Mucosa of descending colon (tissue), 3 donors: Measurements from ENCODE around the gene FRRS1. TPM values are rescaled to one million over a fixed set of nuclear protein-coding genes. Genes with fewer than 3 reads are reported as not detected.

Source experiments
- ATAC-seq: fragments of 200-7000 bp; cut with Tn5 transposase; one replicate; pipeline ENCODE4 v1.9.1; 2020; ENCODE audit warnings: mild to moderate bottlenecking, moderate library complexity
- DNase-seq, 3 donors: peaks; one replicate each; pipeline ENCODE4 v3.0.0-alpha.2; 2020
- H3K36me3 ChIP-seq: fragments of 200-600 bp; one replicate; pipeline ENCODE4 v1.8.0; 2021; ENCODE audit warnings: low read depth, mild to moderate bottlenecking
- H3K4me1 ChIP-seq: fragments of 200-600 bp; one replicate; pipeline ENCODE4 v1.8.0; 2021; ENCODE audit warnings: low read depth, mild to moderate bottlenecking
- H3K4me3 ChIP-seq: fragments of 200-600 bp; one replicate; pipeline ENCODE4 v1.8.0; 2021; ENCODE audit warnings: mild to moderate bottlenecking
- H3K9me3 ChIP-seq: fragments of 200-600 bp; one replicate; pipeline ENCODE4 v1.8.0; 2021; ENCODE audit warnings: mild to moderate bottlenecking
- intact Hi-C, 2 donors: fragments of 100-400 bp; cut with DNase I in 1 of 2; cut with micrococcal nuclease in 1 of 2; formaldehyde crosslinking; loops; one replicate each; pipeline versions ENCODE4 v1.11.0 to v1.11.1; 2022; cut with DNase I, micrococcal nuclease
- total RNA-seq, 3 donors: library from RNA; stranded (reverse); fragmentation: NEBNext Ultra II Directional in 2 of 3; extraction: Animal tissue kit (Norgen Biotek cat#: 25700) in 2 of 3; gene quantifications; one replicate each; pipeline versions ENCODE4 v1.2.1 to v1.2.4, GENCODE V29; 2021 to 2023
- TF ChIP-seq, protein P1 (sequence below): fragments of 200-600 bp; IDR thresholded peaks from one replicate; pipeline ENCODE4 v1.8.0; 2022; ENCODE audit warnings: antibody characterized with exemption, mild to moderate bottlenecking
- donor health status: DM: no; HTN: no; CAD: no; lungs with moderate emphysema.
- donor health status: DM: no; HTN: no; CAD: no.
- donor health status: DM: no; HTN: yes; CAD: no.

Gene FRRS1
- total RNA-seq, 3 donors from 2014 or later, result 8.4 to 38.0 (median 17.6) TPM

DNA sequence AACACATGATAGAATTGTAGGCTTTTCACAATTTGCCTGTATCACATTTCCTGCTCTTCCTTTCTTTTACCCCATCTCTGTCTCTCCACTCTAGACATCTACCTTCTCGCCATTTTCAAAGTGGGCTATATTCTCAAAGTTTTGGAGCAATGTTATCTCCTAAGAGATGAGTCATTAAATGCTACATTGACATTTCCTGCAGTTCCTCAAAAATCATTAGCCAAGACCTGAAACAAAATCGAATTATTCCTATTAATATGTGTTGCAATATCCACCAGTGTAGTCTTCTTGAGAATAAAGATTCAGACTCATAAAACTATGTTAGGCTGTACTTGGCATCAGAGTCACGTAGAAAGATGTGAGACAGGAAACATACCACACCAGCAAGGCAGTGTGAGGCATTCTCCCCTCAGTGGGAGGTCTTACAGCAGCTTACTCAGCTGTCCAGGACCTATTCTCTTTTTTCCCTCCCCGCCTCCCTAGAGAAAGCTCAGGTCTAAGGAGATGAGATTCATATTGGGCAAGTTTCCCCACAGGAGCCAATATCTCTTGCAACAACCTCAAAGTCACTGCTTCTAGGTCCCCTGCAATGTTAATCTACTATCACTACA lies 38.8 kb downstream of the FRRS1 start:
- Histone ChIP-seq H3K9me3 (no peaks in the 10 kb centered on the region), H3K36me3 (no peaks in the 10 kb centered on the region), H3K4me3 (no peak overlapping the region), H3K4me1 (no peaks in the 10 kb centered on the region)
- ATAC-seq (no peak), DNase-seq (no peak)
- intact Hi-C loops, result no loop called here
- TF ChIP-seq, protein P1, sequence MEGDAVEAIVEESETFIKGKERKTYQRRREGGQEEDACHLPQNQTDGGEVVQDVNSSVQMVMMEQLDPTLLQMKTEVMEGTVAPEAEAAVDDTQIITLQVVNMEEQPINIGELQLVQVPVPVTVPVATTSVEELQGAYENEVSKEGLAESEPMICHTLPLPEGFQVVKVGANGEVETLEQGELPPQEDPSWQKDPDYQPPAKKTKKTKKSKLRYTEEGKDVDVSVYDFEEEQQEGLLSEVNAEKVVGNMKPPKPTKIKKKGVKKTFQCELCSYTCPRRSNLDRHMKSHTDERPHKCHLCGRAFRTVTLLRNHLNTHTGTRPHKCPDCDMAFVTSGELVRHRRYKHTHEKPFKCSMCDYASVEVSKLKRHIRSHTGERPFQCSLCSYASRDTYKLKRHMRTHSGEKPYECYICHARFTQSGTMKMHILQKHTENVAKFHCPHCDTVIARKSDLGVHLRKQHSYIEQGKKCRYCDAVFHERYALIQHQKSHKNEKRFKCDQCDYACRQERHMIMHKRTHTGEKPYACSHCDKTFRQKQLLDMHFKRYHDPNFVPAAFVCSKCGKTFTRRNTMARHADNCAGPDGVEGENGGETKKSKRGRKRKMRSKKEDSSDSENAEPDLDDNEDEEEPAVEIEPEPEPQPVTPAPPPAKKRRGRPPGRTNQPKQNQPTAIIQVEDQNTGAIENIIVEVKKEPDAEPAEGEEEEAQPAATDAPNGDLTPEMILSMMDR, result no peak

DNA sequence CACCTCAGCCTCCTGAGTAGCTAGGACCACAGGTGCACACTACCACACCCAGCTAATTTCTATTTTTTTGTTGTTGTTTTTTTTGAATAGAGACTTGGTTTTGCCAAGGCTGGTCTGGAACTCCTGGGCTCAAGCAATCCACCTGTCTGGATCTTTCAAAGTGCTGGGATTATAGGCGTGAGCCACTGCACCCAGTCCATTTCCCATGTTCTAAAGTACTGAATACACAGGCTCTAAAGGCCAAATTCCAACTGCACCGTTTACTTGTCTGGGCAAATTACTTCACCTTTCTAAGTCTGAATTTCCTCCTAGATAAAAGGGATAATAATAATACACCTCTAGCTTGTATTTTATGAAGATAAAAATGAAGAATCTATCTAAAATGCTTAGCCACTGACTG lies 39.6 kb downstream of the FRRS1 start:
- DNase-seq (peak in 1 of 3 donors; percentile 42), ATAC-seq (peak; percentile 82)
- no peaks in the 10 kb centered on the region for H3K9me3 ChIP-seq
- H3K4me1 ChIP-seq, result no peaks in the 10 kb centered on the region
- no peaks in the 10 kb centered on the region for H3K36me3 ChIP-seq
- H3K4me3 ChIP-seq, result no peak overlapping the region
- intact Hi-C loops, result no loop called here
- TF ChIP-seq, protein P1, result no peak

DNA sequence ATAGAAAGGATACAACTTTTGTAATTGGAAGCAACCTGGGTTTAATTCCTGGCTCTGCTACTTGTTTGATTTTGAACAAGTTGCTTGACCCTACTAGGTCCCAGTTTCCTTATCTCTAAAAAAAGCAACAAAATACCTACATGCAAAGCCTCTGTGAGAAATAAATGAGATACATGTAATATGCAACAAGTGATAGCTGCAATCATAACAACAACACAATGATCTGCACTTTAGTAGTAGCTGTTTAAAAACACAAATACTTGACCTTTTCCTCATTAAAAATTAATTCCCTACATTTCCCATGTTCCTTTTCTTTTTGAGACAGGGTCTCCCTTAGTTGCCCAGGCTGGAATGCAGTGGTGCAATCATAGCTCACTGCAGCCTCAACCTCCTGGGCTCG lies 40.0 kb downstream of the FRRS1 start:
- intact Hi-C loops, result no loop called here
- TF ChIP-seq, protein P1, result no peak

DNA sequence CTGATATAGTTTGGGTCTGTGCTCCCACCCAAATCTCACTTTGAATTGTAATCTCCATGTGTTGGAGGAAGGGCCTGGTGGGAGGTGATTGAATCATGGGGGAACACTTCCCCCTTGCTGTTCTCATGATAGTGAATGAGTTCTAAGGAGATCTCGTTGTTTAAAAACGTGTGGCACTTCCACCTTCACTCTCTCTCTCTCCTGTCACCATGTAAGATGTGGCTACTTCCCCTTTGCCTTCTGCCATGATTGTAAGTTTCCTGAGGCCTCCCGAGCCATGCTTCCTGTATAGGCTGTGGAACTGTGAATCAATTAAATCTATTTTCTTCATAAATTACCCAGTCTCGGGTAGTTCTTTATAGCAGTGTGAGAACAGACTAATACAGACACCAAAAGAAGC lies 40.4 kb downstream of the FRRS1 start:
- no peaks in the 10 kb centered on the region for H3K36me3 ChIP-seq
- H3K4me1 ChIP-seq, result no peaks in the 10 kb centered on the region
- no peak for DNase-seq
- H3K9me3 ChIP-seq, result no peaks in the 10 kb centered on the region
- H3K4me3 ChIP-seq, result no peak overlapping the region
- intact Hi-C loops, result no loop called here
- TF ChIP-seq, protein P1, result no peak
- ATAC-seq, result no peak

More for the DNA sequence above, 40.0 kb downstream of the FRRS1 start:
- Histone ChIP-seq H3K4me1 (no peaks in the 10 kb centered on the region), H3K4me3 (no peak overlapping the region), H3K9me3 (no peaks in the 10 kb centered on the region), H3K36me3 (no peaks in the 10 kb centered on the region)
- DNase-seq (no peak), ATAC-seq (no peak)

DNA sequence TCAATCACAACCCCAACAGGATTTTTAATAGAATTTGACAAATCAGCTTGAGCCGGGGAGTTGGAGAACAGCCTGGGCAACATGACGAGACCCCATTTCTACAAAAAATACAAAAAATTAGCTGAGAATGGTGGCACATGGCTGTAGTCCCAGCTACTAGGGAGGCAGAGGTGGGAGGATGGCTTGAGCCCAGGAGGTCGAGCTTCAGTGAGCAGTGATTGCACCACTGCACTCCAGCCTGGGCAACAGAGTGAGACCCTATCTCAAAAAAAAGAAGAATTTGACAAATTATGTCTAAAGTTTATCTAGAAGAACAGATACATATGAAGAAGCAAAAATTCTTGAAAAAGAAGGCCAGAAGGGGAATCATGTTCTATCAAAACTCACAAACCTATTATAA lies 43.2 kb downstream of the FRRS1 start:
- TF ChIP-seq, protein P1, result no peak
- intact Hi-C loops, result no loop called here

DNA sequence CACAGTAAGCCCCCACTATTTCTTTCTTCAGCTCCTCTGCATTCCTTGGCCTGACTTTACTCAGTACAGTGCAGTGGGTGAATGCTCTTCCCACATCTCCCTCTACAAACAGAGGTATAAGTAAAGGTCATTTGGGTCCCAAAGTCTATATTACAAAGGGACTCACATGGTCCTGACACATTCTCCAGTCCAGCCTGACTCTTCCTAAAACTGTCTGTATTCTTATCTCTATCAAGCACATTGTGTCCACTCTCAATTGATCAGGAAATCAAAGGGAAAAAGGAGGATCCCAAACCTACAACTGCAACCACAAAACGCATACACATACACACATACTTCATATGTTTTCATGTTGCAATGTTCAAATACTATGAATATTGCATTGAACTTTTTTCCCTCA lies 49.4 kb downstream of the FRRS1 start:
- DNase-seq, result no peak
- no peak overlapping the region for H3K4me3 ChIP-seq
- intact Hi-C loops, result no loop called here
- ATAC-seq, result no peak
- H3K36me3 ChIP-seq, result no peaks in the 10 kb centered on the region
- no peaks in the 10 kb centered on the region for H3K4me1 ChIP-seq
- TF ChIP-seq, protein P1, result no peak
- H3K9me3 ChIP-seq, result no peaks in the 10 kb centered on the region

More for the DNA sequence above, 43.2 kb downstream of the FRRS1 start:
- Histone ChIP-seq H3K36me3 (no peaks in the 10 kb centered on the region), H3K9me3 (no peaks in the 10 kb centered on the region), H3K4me1 (no peaks in the 10 kb centered on the region), H3K4me3 (no peak overlapping the region)
- DNase-seq, result no peak
- ATAC-seq, result no peak
